HS-5 (cell line): Measurements from ENCODE around the gene CDC42BPA.
"Not testable (repeated sequence)": the region's sequence is repeated elsewhere in the genome, so short reads cannot be mapped to it uniquely, and the experiment has no call there.

ENCODE experiments used
- DNase-seq: peaks from one replicate; pipeline ENCODE4 v3.0.0-alpha.2; 2012; ENCODE audit warnings: low read depth

The CDC42BPA gene

GRCh38 chr1:227318016-227318852 lies at the start of gene CDC42BPA:
CDC42BPA (minus strand) TSS chr1:227318492; CDS start chr1:227317182, 1,310 bp downstream.
- no peak for DNase-seq

- no peak for DNase-seq
These were observed 49.7 kb upstream of the CDC42BPA start for GRCh38 chr1:227368009-227368408.

GRCh38 chr1:227365473-227366431 lies 47.5 kb upstream of the CDC42BPA start:
- no peak for DNase-seq

GRCh38 chr1:227364657-227365056 lies 46.4 kb upstream of the CDC42BPA start:
- DNase-seq, result no peak

- no peak for DNase-seq
These were observed 45.5 kb upstream of the CDC42BPA start for GRCh38 chr1:227363825-227364224.

GRCh38 chr1:227362039-227362438 lies 43.7 kb upstream of the CDC42BPA start:
- DNase-seq, result no peak

GRCh38 chr1:227357927-227358302 lies 39.6 kb upstream of the CDC42BPA start:
- DNase-seq, result no peak

- DNase-seq, result peak; percentile 90
These were observed 39.1 kb upstream of the CDC42BPA start for GRCh38 chr1:227357171-227357926.

GRCh38 chr1:227356620-227357146 lies 38.4 kb upstream of the CDC42BPA start:
- DNase-seq, result no peak

GRCh38 chr1:227355542-227356245 lies 37.4 kb upstream of the CDC42BPA start:
- no peak for DNase-seq

- DNase-seq, result no peak
These were observed 34.9 kb upstream of the CDC42BPA start for GRCh38 chr1:227353186-227353585.

GRCh38 chr1:227352164-227352563 lies 33.9 kb upstream of the CDC42BPA start:
- DNase-seq, result not testable (repeated sequence)

- no peak for DNase-seq
These were observed 33.2 kb upstream of the CDC42BPA start for GRCh38 chr1:227351443-227351842.

- DNase-seq, result no peak
These were observed 31.7 kb upstream of the CDC42BPA start for GRCh38 chr1:227349967-227350366.

- peak; percentile 87 for DNase-seq
These were observed 25.6 kb upstream of the CDC42BPA start for GRCh38 chr1:227343727-227344551.

- no peak for DNase-seq
These were observed 24.9 kb upstream of the CDC42BPA start for GRCh38 chr1:227343206-227343605.

- no peak for DNase-seq
These were observed 24.0 kb upstream of the CDC42BPA start for GRCh38 chr1:227342075-227342829.

GRCh38 chr1:227336136-227336535 lies 17.8 kb upstream of the CDC42BPA start:
- not testable (repeated sequence) for DNase-seq

GRCh38 chr1:227335242-227336020 lies 17.1 kb upstream of the CDC42BPA start:
- DNase-seq, result no peak
